ENCODE measurements around the gene COL18A1.

The COL18A1 gene

GRCh38 chr21:45544449-45545235 lies 139.7 kb downstream of the COL18A1 start:
- no peak for DNase-seq (ENCODE audit: low read depth, low spot score)

- DNase-seq (ENCODE audit: low read depth, low spot score) = no peak
These were observed 140.2 kb downstream of the COL18A1 start for GRCh38 chr21:45545236-45545570.

- DNase-seq (ENCODE audit: low read depth, low spot score) = no peak
These were observed 140.9 kb downstream of the COL18A1 start for GRCh38 chr21:45545691-45546531.

GRCh38 chr21:45546636-45547544 lies 141.9 kb downstream of the COL18A1 start:
- no peak for DNase-seq (ENCODE audit: low read depth, low spot score)

GRCh38 chr21:45547545-45547900 lies 142.6 kb downstream of the COL18A1 start:
- DNase-seq (ENCODE audit: low read depth, low spot score) = no peak

- DNase-seq (ENCODE audit: low read depth, low spot score) = no peak
These were observed 143.9 kb downstream of the COL18A1 start for GRCh38 chr21:45548711-45549491.

GRCh38 chr21:45549626-45550463 lies 144.9 kb downstream of the COL18A1 start:
- no peak for DNase-seq (ENCODE audit: low read depth, low spot score)

GRCh38 chr21:45550522-45551210 lies 145.7 kb downstream of the COL18A1 start:
- DNase-seq (ENCODE audit: low read depth, low spot score) = no peak

GRCh38 chr21:45551316-45551715 lies 146.4 kb downstream of the COL18A1 start:
- no peak for DNase-seq (ENCODE audit: low read depth, low spot score)

- no peak for DNase-seq (ENCODE audit: low read depth, low spot score)
These were observed 147.1 kb downstream of the COL18A1 start for GRCh38 chr21:45551783-45552695.

- DNase-seq (ENCODE audit: low read depth, low spot score) = no peak
These were observed 147.9 kb downstream of the COL18A1 start for GRCh38 chr21:45552696-45553391.

- no peak for DNase-seq (ENCODE audit: low read depth, low spot score)
These were observed 149.7 kb downstream of the COL18A1 start for GRCh38 chr21:45554477-45555175.

- no peak for DNase-seq (ENCODE audit: low read depth, low spot score)
These were observed 150.2 kb downstream of the COL18A1 start for GRCh38 chr21:45555251-45555556.

GRCh38 chr21:45555557-45556301 lies 150.8 kb downstream of the COL18A1 start:
- DNase-seq (ENCODE audit: low read depth, low spot score) = no peak

- no peak for DNase-seq (ENCODE audit: low read depth, low spot score)
These were observed 151.3 kb downstream of the COL18A1 start for GRCh38 chr21:45556302-45556644.

GRCh38 chr21:45556645-45557615 lies 152.0 kb downstream of the COL18A1 start:
- DNase-seq (ENCODE audit: low read depth, low spot score) = no peak
